ENCODE measurements around the gene COPG2. TPM values are rescaled to one million over a fixed set of nuclear protein-coding genes. Genes with fewer than 3 reads are reported as not detected.
"Not testable (repeated sequence)": the region's sequence is repeated elsewhere in the genome, so short reads cannot be mapped to it uniquely, and the experiment has no call there.

COPG2 gene
- total RNA-seq, 1 experiment from 2014 or later, result 26.0 TPM

DNA sequence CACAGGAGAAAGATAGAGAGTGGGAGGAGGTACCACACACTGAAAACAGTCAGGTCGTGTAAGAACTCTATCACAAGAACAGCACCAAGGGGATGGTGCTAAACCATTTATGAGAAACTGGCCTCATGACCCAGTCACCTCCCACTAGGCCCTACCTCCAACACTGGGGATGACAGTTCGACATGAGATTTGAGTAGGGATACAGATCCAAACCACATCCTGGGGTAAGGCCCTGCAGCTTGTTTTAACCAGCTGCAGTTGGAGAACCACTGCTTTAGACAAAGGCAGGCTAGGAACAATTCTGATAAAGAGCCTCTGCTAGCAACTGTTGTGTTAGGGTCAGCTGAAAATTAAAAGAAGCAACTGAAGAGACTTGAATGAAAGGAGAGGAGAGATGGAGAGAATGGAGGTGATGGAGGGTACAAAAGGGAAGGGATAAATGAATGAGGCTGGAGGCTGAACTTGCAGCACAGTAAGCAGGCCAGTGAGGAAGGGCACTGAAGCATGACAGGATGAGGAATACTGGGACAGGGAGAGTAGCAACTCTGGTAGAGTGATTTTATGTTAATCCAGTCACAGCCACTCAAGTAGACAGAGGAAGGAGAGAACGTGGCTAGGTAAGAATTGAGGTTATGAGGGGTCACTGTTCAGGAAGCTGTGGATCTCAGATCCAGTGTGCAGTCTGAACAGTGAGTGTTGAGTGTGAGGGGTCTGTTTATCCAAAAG lies 153.1 kb downstream of the COPG2 start:
- Histone ChIP-seq H3K27me3 (ENCODE audit: control insufficient read depth, insufficient read depth, low read length) (no peaks in the 10 kb centered on the region), H3K4me3 (ENCODE audit: low read depth in 2 of 2, low read length in 2 of 2) (no peak overlapping the region), H3K36me3 (ENCODE audit: control insufficient read depth, insufficient read depth, low read length) (no peaks in the 10 kb centered on the region), H3K27ac (ENCODE audit: low read length) (no peak overlapping the region), H3K4me1 (ENCODE audit: control insufficient read depth, insufficient read depth, low read length) (no peaks in the 10 kb centered on the region), H3K9me3 (ENCODE audit: control insufficient read depth, insufficient read depth, low read depth, low read length) (no peaks in the 10 kb centered on the region)
- ChIA-PET CTCF (no interaction called here), POLR2A (no interaction called here)
- in situ Hi-C loops (cut with HindIII; ENCODE audit: low pct_unique_long_range_greater_than_20kb, low sequenced_read_pairs) (no loop called here), intact Hi-C loops (cut with micrococcal nuclease; ENCODE audit: unreplicated experiment) (no loop called here)
- no peak for ATAC-seq
- BruUV-seq (replicated peaks), result no TSS peak
- TF ChIP-seq REST (IDR thresholded peaks at IDR 0.05; ENCODE audit: insufficient read depth in 1 of 2, low read depth in 2 of 2, low read length in 1 of 2) (no peak), SIN3A (IDR thresholded peaks at IDR 0.05; ENCODE audit: borderline replicate concordance, insufficient read depth, low read depth, low read length) (no peak), TCF7L2 (IDR thresholded peaks at IDR 0.05; ENCODE audit: low read depth, low read length) (no peak), CTCF (IDR thresholded peaks at IDR 0.05) (no peak), POLR2AphosphoS5 (IDR thresholded peaks at IDR 0.05; ENCODE audit: low read depth, low read length) (no peak)
- DNase-seq (ENCODE audit: low read depth, low spot score), result no peak

- H3K4me3 ChIP-seq (ENCODE audit: low read depth in 2 of 2, low read length in 2 of 2), result no peak overlapping the region
- ATAC-seq, result no peak
- no peaks in the 10 kb centered on the region for H3K4me1 ChIP-seq (ENCODE audit: control insufficient read depth, insufficient read depth, low read length)
- ChIA-PET CTCF (interaction anchor here (0.6 kb wide), 1 partner anchor 149 kb away, joined by 4 read pairs; no protein-coding TSS in a partner anchor), POLR2A (interaction anchor here (0.6 kb wide), 1 partner anchor 37 kb away, joined by 5 read pairs; no protein-coding TSS in a partner anchor)
- no peak for TF ChIP-seq TCF7L2 (IDR thresholded peaks at IDR 0.05; ENCODE audit: low read depth, low read length)
- TF ChIP-seq CTCF (IDR thresholded peaks at IDR 0.05), result no peak
- TF ChIP-seq POLR2AphosphoS5 (IDR thresholded peaks at IDR 0.05; ENCODE audit: low read depth, low read length), result no peak
- TF ChIP-seq SIN3A (IDR thresholded peaks at IDR 0.05; ENCODE audit: borderline replicate concordance, insufficient read depth, low read depth, low read length), result no peak
- TF ChIP-seq REST (IDR thresholded peaks at IDR 0.05; ENCODE audit: insufficient read depth in 1 of 2, low read depth in 2 of 2, low read length in 1 of 2), result no peak
- intact Hi-C loops (cut with micrococcal nuclease; ENCODE audit: unreplicated experiment), result no loop called here
- no peaks in the 10 kb centered on the region for H3K9me3 ChIP-seq (ENCODE audit: control insufficient read depth, insufficient read depth, low read depth, low read length)
- DNase-seq (ENCODE audit: low read depth, low spot score), result no peak
- H3K27ac ChIP-seq (ENCODE audit: low read length), result no peak overlapping the region
- in situ Hi-C loops (cut with HindIII; ENCODE audit: low pct_unique_long_range_greater_than_20kb, low sequenced_read_pairs), result no loop called here
- BruUV-seq (replicated peaks), result no TSS peak
- no peaks in the 10 kb centered on the region for H3K36me3 ChIP-seq (ENCODE audit: control insufficient read depth, insufficient read depth, low read length)
- no peaks in the 10 kb centered on the region for H3K27me3 ChIP-seq (ENCODE audit: control insufficient read depth, insufficient read depth, low read length)
Measured at GRCh38 chr7:130513447-130513846, 155.1 kb downstream of the COPG2 start.

DNA sequence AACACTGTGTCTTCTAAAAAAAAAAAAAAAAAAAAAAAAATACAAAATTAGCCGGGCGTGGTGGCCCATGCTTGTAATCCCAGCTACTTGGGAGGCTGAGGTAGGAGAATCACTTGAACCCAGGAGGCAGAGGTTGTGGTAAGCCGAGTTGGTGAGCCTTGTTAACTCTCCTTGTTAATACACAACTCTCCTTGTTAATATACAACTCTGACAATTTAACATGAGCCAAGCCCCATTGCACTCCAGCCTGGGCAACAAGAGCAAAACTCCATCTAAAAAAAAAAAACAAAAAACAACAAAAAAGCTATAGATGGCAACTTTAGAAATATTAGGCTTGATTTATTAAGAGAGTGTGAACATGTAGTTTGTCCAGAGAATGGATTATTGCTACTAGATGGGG lies 156.5 kb downstream of the COPG2 start:
- H3K9me3 ChIP-seq (ENCODE audit: control insufficient read depth, insufficient read depth, low read depth, low read length); intact Hi-C loops (cut with micrococcal nuclease; ENCODE audit: unreplicated experiment); H3K4me3 ChIP-seq (ENCODE audit: low read depth in 2 of 2, low read length in 2 of 2); H3K27me3 ChIP-seq (ENCODE audit: control insufficient read depth, insufficient read depth, low read length); BruUV-seq (replicated peaks); H3K27ac ChIP-seq (ENCODE audit: low read length); ATAC-seq; H3K4me1 ChIP-seq (ENCODE audit: control insufficient read depth, insufficient read depth, low read length); H3K36me3 ChIP-seq (ENCODE audit: control insufficient read depth, insufficient read depth, low read length); DNase-seq (ENCODE audit: low read depth, low spot score); in situ Hi-C loops (cut with HindIII; ENCODE audit: low pct_unique_long_range_greater_than_20kb, low sequenced_read_pairs): not testable (repeated sequence)
- CTCF ChIA-PET, result interaction anchor here (0.6 kb wide), 1 partner anchor 54 kb away, joined by 3 read pairs; no protein-coding TSS in a partner anchor
- POLR2A ChIA-PET, result interaction anchor here (0.6 kb wide), 1 partner anchor 282 kb away, joined by 7 read pairs; no protein-coding TSS in a partner anchor

All from Panc1 (cell line).